SK-N-MC (cell line): ENCODE results near the gene RNF130.

Source experiments
- DNase-seq: peaks from one replicate; pipeline ENCODE4 v3.0.0-alpha.2; 2011; ENCODE audit warnings: low read depth, low spot score
- H3K27ac ChIP-seq: fragments of 200-600 bp; sonication (generic); 2 replicates; pipeline ENCODE4 v1.5.1; 2016; ENCODE audit warnings: mixed run types
- H3K36me3 ChIP-seq: fragments of 200-600 bp; sonication (generic); 2 replicates; pipeline ENCODE4 v1.6.1; 2017; ENCODE audit warnings: antibody characterized with exemption, low read length, mixed read lengths; ENCODE audit not compliant: insufficient read depth
- H3K4me3 ChIP-seq: fragments of 200-600 bp; sonication (generic); 2 replicates; pipeline ENCODE4 v1.5.1; 2016
- H3K9ac ChIP-seq: fragments of 200-600 bp; sonication (generic); 2 replicates; pipeline ENCODE4 v1.8.0; 2017; ENCODE audit warnings: mixed run types, mixed read lengths; ENCODE audit not compliant: insufficient read length
- H3K9me3 ChIP-seq: fragments of 200-600 bp; sonication (generic); 2 replicates; pipeline ENCODE4 v1.6.1; 2017; ENCODE audit warnings: low read depth, mild to moderate bottlenecking, antibody characterized with exemption, low read length, moderate library complexity, mixed read lengths
- EZH2 ChIP-seq: fragments of 200-600 bp; sonication (generic); IDR thresholded peaks from one replicate; pipeline ENCODE4 v1.6.1; 2017; ENCODE audit warnings: antibody characterized with exemption
- FOXP2 ChIP-seq: optimal IDR thresholded peaks from 2 replicates; pipeline ENCODE3; 2011; ENCODE audit warnings: mild to moderate bottlenecking, moderate library complexity; ENCODE audit not compliant: insufficient read depth; ENCODE audit errors: extremely low read length, control extremely low read depth
- POLR2AphosphoS5 ChIP-seq: IDR thresholded peaks from 2 replicates; pipeline ENCODE4 v1.6.1; 2012; ENCODE audit warnings: mild to moderate bottlenecking, low read depth, low read length, borderline replicate concordance

RNF130 gene

GRCh38 chr5:180074462-180074861 lies 2.9 kb upstream of the RNF130 start:
- H3K27ac ChIP-seq: no peak overlapping the region
- H3K9ac ChIP-seq: no peak overlapping the region
- DNase-seq: no peak
- no peak overlapping the region for H3K4me3 ChIP-seq
- H3K36me3 ChIP-seq: no peaks in the 10 kb centered on the region
- H3K9me3 ChIP-seq: peaks cover 8% of the 10 kb centered on the region; the same call in 1 of the 2 replicates
- TF ChIP-seq FOXP2 (no peak), POLR2AphosphoS5 (no peak), EZH2 (no peak)

DNA sequence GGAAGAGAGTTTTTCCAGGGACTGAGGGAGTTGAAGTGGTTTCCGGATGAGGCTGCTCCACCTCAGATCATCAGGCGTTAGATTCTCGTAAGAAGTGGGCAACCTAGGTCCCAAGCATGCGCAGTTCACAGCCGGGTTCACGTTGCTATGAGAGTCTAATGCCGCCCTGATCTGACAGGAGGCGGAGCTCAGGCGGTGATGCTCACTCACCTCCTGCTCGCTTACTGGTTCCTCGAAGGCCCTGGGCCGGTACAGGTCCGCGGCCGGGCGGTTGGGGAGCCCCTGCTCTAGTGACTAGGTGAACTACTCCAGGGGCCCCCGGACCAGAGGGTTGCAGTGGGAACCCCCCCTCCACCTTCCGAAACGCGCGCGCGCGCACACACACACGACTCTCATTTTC lies 997 bp upstream of the RNF130 start:
- H3K27ac ChIP-seq: no peak overlapping the region
- H3K9me3 ChIP-seq: peaks cover 8% of the 10 kb centered on the region; the same call in 1 of the 2 replicates
- TF ChIP-seq EZH2 (no peak), FOXP2 (no peak), POLR2AphosphoS5 (no peak)
- H3K36me3 ChIP-seq: no peaks in the 10 kb centered on the region
- peak overlapping the region; percentile 82; the same call in 1 of the 2 replicates for H3K4me3 ChIP-seq
- no peak for DNase-seq
- no peak overlapping the region for H3K9ac ChIP-seq

DNA sequence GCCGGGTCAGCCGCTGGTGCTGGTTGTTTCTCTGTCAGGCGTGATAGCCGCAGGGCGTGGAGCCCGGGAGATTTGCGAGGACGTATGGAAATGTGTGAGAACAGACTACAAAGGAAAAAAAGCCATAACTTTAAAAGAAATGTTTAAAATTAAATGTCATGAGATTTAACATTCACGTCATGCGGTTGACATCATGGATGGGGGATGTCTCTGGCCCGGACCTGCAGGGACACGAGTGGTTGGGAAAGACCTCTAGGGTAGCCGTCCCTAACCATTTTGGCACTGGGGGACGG lies 643 bp upstream of the RNF130 start:
- Histone ChIP-seq H3K27ac (no peak overlapping the region), H3K4me3 (peak overlapping the region; percentile 82), H3K9ac (no peak overlapping the region), H3K9me3 (peaks cover 8% of the 10 kb centered on the region; the same call in 1 of the 2 replicates), H3K36me3 (no peaks in the 10 kb centered on the region)
- TF ChIP-seq POLR2AphosphoS5 (peak; percentile 8; the same call in 1 of the 2 replicates), FOXP2 (no peak), EZH2 (no peak)
- no peak for DNase-seq

GRCh38 chr5:180070756-180071530 lies 616 bp downstream of the RNF130 start:
- H3K27ac ChIP-seq: no peak overlapping the region
- 0 out of 2 replicates have a peak, but pooled peaks cover 5% of the 10 kb centered on the region for H3K36me3 ChIP-seq
- H3K4me3 ChIP-seq: peak overlapping the region; percentile 82
- peaks cover 8% of the 10 kb centered on the region; the same call in 1 of the 2 replicates for H3K9me3 ChIP-seq
- peak overlapping the region; percentile 86 for H3K9ac ChIP-seq
- no peak for DNase-seq
- no peak for TF ChIP-seq FOXP2
- no peak for TF ChIP-seq POLR2AphosphoS5
- TF ChIP-seq EZH2: no peak

DNA sequence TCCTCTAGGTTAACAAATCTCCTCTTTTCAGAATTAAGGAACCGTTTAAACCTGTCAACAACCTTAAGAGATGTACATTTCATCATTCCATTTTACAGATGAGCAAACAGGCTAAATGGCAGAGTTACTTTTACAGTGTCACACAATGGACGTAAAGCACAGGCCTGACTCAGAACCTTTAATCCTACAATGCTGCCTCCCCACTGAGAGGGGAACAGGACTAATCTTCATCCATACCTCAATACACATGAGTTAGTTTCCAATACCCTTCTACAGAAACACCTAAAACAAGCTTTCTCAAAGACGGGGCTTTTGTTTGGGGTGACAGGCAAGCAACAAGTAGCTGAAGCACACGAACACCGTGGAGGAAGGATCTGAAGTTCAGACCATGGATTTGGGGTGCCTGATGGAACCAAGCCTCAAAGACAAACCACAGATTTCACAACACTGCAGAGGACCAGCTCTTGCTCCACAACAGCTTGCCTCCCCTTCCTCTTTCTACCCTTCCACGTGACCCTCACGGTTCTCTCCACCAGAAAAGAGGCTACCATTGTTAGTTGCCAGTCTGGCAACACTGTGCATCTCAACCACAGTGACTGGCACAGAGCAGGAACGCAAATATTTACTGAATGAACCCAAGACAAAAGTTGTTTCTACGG lies 1.8 kb downstream of the RNF130 start:
- Histone ChIP-seq H3K36me3 (0 out of 2 replicates have a peak, but pooled peaks cover 5% of the 10 kb centered on the region), H3K9ac (peak overlapping the region; percentile 86), H3K9me3 (peaks cover 8% of the 10 kb centered on the region; the same call in 1 of the 2 replicates), H3K4me3 (peak overlapping the region; percentile 82), H3K27ac (peak overlapping the region; percentile 87)
- DNase-seq: no peak
- no peak for TF ChIP-seq FOXP2
- TF ChIP-seq POLR2AphosphoS5: 0 out of 2 replicates have a peak, but pooled peaks have one; percentile 27

DNA sequence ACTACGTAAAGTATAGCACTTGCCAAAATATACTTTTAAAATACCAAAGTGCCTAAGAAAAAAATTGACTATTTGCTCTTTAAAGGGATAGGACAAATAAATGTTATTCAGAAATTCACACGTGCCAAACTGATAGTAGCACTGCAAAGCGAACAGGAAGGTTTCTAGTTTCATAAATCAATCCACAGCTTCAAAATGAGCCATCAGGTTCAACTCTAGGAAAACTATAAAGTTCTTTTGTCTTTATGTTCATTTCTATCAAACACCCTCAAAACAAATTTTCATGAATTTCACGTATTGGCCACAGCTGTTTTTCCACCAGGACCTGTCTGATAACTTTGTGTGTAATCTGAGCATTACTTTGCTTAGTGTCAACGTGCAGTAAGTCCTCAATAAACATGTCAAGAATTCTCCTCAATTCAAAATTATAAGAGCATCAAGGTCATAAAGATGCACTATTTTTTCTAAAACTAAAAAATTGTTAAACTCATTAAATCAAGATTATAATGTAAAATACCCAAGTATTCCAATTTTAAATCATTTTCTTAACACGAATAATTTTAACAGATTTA lies 3.0 kb downstream of the RNF130 start:
- no peak for DNase-seq
- Histone ChIP-seq H3K36me3 (0 out of 2 replicates have a peak, but pooled peaks cover 5% of the 10 kb centered on the region), H3K9ac (peak overlapping the region; percentile 86), H3K9me3 (peaks cover 8% of the 10 kb centered on the region; the same call in 1 of the 2 replicates), H3K27ac (peak overlapping the region; percentile 87), H3K4me3 (peak overlapping the region; percentile 82)
- no peak for TF ChIP-seq POLR2AphosphoS5
- no peak for TF ChIP-seq FOXP2
- TF ChIP-seq EZH2: no peak

GRCh38 chr5:180067986-180068385 lies 3.6 kb downstream of the RNF130 start:
- H3K36me3 ChIP-seq: 0 out of 2 replicates have a peak, but pooled peaks cover 5% of the 10 kb centered on the region
- H3K9ac ChIP-seq: peak overlapping the region; percentile 86
- TF ChIP-seq EZH2: no peak
- no peak for TF ChIP-seq POLR2AphosphoS5
- no peak for TF ChIP-seq FOXP2
- H3K27ac ChIP-seq: peak overlapping the region; percentile 87
- peaks cover 8% of the 10 kb centered on the region; the same call in 1 of the 2 replicates for H3K9me3 ChIP-seq
- H3K4me3 ChIP-seq: peak overlapping the region; percentile 82
- no peak for DNase-seq

- DNase-seq: no peak
Measured at GRCh38 chr5:180060192-180060591, 11.4 kb downstream of the RNF130 start.

More at GRCh38 chr5:180060192-180060591, 11.4 kb downstream of the RNF130 start:
- H3K9me3 ChIP-seq: no peaks in the 10 kb centered on the region; the same call in 1 of the 2 replicates
- H3K27ac ChIP-seq: no peak overlapping the region
- no peak overlapping the region for H3K9ac ChIP-seq
- no peak for TF ChIP-seq POLR2AphosphoS5
- TF ChIP-seq FOXP2: no peak
- no peak for TF ChIP-seq EZH2
- H3K4me3 ChIP-seq: no peak overlapping the region
- no peaks in the 10 kb centered on the region for H3K36me3 ChIP-seq
